Loucy (cell line): Measurements from ENCODE around the gene ABCA3.

ENCODE experiments used
- EZH2phosphoT487 ChIP-seq: fragments of 200-600 bp; IDR thresholded peaks from 2 replicates; pipeline ENCODE4 v1.6.1; 2018; ENCODE audit warnings: antibody characterized with exemption, mild to moderate bottlenecking, moderate library complexity, borderline replicate concordance
- TF ChIP-seq, protein P1 (sequence below): fragments of 200-600 bp; sonication (generic); conservative IDR thresholded peaks from 2 replicates; pipeline ENCODE4 v1.5.1; 2014; ENCODE audit warnings: mild to moderate bottlenecking, antibody characterized with exemption, low read length

GRCh38 chr16:2246301-2246885 is 94.1 kb downstream of the ABCA3 start:
- TF ChIP-seq, protein P1, sequence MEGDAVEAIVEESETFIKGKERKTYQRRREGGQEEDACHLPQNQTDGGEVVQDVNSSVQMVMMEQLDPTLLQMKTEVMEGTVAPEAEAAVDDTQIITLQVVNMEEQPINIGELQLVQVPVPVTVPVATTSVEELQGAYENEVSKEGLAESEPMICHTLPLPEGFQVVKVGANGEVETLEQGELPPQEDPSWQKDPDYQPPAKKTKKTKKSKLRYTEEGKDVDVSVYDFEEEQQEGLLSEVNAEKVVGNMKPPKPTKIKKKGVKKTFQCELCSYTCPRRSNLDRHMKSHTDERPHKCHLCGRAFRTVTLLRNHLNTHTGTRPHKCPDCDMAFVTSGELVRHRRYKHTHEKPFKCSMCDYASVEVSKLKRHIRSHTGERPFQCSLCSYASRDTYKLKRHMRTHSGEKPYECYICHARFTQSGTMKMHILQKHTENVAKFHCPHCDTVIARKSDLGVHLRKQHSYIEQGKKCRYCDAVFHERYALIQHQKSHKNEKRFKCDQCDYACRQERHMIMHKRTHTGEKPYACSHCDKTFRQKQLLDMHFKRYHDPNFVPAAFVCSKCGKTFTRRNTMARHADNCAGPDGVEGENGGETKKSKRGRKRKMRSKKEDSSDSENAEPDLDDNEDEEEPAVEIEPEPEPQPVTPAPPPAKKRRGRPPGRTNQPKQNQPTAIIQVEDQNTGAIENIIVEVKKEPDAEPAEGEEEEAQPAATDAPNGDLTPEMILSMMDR: no peak
- TF ChIP-seq EZH2phosphoT487: no peak
